Measurements from ENCODE around the gene FOXRED1.
A peak's percentile ranks its signal among the peaks of the same experiment; 100 is the strongest.

Gene FOXRED1

DNA sequence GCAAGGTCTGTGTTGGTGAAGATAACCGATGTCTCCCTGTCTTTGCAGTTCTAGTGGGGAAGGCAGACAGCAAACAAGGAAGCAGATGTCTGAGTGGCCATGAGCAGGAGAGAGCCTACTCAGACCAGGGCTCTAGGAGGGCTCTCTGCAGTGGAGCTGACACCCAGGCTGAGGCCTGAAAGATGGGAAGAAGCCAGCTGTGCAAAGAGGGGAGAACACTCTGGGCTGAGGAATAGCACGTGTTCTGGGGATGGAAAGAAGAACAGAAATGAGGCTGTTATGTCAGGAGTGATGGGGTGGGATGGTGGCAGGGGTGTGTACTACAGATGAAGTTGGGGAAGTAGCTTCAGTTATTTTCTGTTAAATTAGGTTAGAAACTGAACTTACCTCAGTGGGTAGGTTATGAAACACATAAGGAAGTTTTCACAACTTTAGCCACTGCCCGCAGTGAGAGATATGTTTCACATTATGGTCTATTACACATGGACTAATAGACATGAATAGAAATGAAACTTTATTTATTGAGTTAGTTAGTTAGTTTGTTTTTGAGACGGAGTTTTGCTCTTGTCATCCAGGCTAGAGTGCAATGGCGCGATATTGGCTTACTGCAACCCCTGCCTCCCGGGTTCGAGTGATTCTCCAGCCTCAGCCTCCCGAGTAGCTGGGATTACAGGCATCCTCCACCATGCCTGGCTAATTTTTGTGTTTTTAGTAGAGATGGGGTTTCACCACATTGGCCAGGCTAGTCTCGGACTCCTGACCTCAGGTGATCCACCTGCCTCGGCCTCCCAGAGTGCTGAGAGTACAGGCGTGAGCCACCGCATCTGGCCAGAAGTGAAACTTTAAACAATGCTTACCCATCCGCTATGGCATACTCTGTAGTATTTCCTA is 42.7 kb downstream of the FOXRED1 start:
- no peak for DNase-seq

- no peak for DNase-seq
Observed at GRCh38 chr11:126312961-126313360, 44.0 kb downstream of the FOXRED1 start.

DNA sequence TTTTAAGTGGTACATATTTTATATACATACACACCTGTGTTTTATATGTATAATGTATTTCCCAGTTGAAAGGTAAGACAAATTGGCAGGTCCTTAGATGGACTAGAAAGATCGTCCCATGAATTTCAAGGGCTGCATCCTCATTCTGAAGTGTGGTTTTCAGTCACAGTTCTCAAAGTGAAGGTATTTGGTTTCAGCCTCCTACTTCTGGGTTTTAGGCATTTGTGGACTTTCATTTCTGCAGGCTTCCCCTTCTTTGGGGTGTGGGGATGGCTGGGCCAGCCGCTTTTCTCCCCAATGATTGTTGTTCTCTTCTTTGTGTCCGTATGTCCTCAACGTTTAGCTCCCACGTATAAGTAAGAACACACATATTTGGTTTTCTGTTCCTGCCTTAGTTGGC is 44.9 kb downstream of the FOXRED1 start:
- no peak for DNase-seq

- DNase-seq: no peak
Observed at GRCh38 chr11:126317432-126317755, 48.4 kb downstream of the FOXRED1 start.

DNA sequence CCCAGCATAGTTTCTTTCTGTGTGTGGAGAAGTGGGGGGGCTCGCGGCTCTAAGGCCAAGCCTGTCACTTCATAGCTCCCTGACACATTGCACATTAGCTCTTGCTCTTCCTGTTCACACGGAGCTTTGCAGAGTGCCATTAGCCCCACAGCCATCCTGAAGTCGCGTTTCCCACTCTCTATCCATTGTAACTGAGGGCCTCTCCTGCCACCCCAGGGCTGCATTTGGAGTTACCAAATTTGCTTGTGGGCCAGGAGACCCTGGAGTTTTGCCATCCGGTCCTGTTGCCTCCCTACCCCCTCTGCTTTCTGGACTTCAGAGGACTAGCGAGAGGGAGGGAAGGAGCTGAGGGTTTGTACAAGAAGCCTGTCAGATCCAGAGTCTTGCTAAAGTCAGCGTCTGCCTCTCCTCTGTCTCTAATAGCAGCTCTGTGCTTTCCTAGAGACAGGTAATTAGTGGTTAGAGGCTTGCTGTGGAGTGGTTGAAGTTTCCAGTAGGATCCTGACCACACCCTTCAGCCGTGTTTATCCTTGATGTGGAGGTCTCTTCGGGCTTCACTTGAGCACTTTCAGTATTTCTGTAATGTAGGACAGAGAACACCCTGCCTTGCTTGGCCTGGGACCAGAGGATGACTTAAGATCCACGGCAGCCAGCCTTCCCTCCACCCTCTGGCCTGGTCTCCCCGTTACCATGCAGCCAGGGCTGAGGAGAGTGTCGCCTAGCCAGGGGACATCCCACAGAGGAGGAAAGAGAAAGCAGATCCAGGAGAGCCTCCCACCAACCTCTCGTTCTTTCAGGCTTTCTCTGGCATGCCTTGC is 49.0 kb downstream of the FOXRED1 start:
- DNase-seq: peak in 25 of 51 donors; percentile 8 to 57 (median 28)

DNA sequence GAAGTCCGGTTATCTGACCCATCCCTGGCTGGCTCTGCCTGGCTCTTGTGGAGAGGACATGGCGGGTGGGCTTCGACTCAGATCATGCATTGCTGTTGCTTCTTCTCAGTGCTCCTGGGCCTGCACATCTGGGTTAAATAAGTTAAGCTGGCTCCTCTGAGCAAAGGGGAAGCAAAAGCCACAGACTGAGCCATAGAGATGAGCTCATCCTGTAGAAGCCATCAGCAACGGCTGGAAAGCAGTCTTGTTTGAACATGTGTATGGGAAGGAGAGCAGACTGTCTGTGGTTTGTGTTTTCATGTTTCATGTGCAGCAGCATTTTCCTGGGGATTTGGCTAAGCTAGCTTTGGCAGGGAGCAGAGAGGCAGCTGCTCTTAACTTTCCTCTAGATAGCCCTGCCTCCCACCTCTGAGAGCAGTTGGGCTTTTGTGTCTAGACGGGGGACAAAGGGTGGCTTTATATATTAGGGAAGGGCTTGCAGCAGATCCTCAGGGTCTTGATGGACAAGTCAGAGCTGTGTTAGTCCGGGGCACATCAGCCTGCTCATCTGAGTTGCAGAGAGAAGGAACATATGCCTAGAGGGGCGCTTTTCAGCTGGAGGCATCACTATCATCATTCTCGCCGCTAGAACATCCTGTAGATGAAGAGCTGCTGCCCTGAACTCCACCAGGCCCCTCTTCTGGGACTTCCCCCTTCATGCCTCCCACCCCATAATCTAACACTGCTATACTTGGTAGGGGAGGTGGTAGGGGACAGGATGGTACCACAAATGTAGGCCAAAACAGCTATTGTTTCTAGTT is 49.8 kb downstream of the FOXRED1 start:
- DNase-seq: peak in 6 of 51 donors; percentile 9 to 50 (median 40)

GRCh38 chr11:126319374-126319740 is 50.4 kb downstream of the FOXRED1 start:
- no peak for DNase-seq

DNA sequence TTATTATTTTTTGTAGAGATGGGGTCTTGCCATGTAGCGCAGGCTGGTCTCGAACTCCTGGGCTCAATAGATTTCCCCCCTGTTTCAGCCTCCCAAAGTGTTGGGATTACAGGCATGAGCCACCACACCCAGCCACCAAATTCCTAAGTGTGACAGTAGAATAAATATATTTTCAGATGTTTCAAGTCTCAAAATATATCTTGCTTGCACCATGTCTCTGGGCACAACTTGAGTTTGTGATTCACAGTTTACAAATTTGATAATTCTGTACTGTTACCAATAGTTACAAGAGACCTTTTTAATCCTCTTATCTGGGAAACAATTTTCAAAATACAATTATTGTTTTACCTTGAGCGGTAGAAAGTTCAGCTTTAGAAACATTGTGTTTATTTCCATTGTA is 54.0 kb downstream of the FOXRED1 start:
- no peak for DNase-seq

- DNase-seq: no peak
Observed at GRCh38 chr11:126327281-126328000, 58.5 kb downstream of the FOXRED1 start.

Measured in hypothalamus (tissue), 51 donors.